Measurements from ENCODE around the gene CACNA1D.

Gene CACNA1D

GRCh38 chr3:53612508-53612907 is 118.1 kb downstream of the CACNA1D start:
- TF ChIP-seq CTCF (IDR thresholded peaks at IDR 0.05; ENCODE audit: control insufficient read depth, insufficient read depth, low read depth, low read length, missing control alignments) = no peak
- H3K4me3 ChIP-seq (ENCODE audit: control insufficient read depth, low read depth, low read length) = no peak overlapping the region
- no peak for DNase-seq (ENCODE audit: low read depth)

- TF ChIP-seq CTCF (IDR thresholded peaks at IDR 0.05; ENCODE audit: control insufficient read depth, insufficient read depth, low read depth, low read length, missing control alignments) = no peak
- no peak for DNase-seq (ENCODE audit: low read depth)
- H3K4me3 ChIP-seq (ENCODE audit: control insufficient read depth, low read depth, low read length) = no peak overlapping the region
Measured at GRCh38 chr3:53613125-53613524, 118.7 kb downstream of the CACNA1D start.

GRCh38 chr3:53614307-53614706 is 119.9 kb downstream of the CACNA1D start:
- no peak overlapping the region for H3K4me3 ChIP-seq (ENCODE audit: control insufficient read depth, low read depth, low read length)
- TF ChIP-seq CTCF (IDR thresholded peaks at IDR 0.05; ENCODE audit: control insufficient read depth, insufficient read depth, low read depth, low read length, missing control alignments) = no peak
- no peak for DNase-seq (ENCODE audit: low read depth)

- no peak for TF ChIP-seq CTCF (IDR thresholded peaks at IDR 0.05; ENCODE audit: control insufficient read depth, insufficient read depth, low read depth, low read length, missing control alignments)
- DNase-seq (ENCODE audit: low read depth) = no peak
- H3K4me3 ChIP-seq (ENCODE audit: control insufficient read depth, low read depth, low read length) = no peak overlapping the region
Measured at GRCh38 chr3:53616321-53616720, 121.9 kb downstream of the CACNA1D start.

GRCh38 chr3:53616971-53617892 is 122.8 kb downstream of the CACNA1D start:
- no peak for DNase-seq (ENCODE audit: low read depth)
- H3K4me3 ChIP-seq (ENCODE audit: control insufficient read depth, low read depth, low read length) = no peak overlapping the region
- no peak for TF ChIP-seq CTCF (IDR thresholded peaks at IDR 0.05; ENCODE audit: control insufficient read depth, insufficient read depth, low read depth, low read length, missing control alignments)

GRCh38 chr3:53617893-53618523 is 123.6 kb downstream of the CACNA1D start:
- no peak for DNase-seq (ENCODE audit: low read depth)
- TF ChIP-seq CTCF (IDR thresholded peaks at IDR 0.05; ENCODE audit: control insufficient read depth, insufficient read depth, low read depth, low read length, missing control alignments) = no peak
- H3K4me3 ChIP-seq (ENCODE audit: control insufficient read depth, low read depth, low read length) = no peak overlapping the region

Measured in AG09309 (cell line).